H9 (cell line): ENCODE data around the gene IFI35. TPM values are rescaled to one million over a fixed set of nuclear protein-coding genes. Genes with fewer than 3 reads are reported as not detected.
A peak's percentile ranks its signal among the peaks of the same experiment; 100 is the strongest.

Experiments used
- DNase-seq: peaks from one replicate; pipeline ENCODE4 v3.0.0-alpha.2; 2017
- H2AFZ ChIP-seq: one replicate; pipeline ENCODE4 v1.6.1; 2013; ENCODE audit warnings: mild to moderate bottlenecking, low read length, control low read depth, moderate library complexity
- H2AK5ac ChIP-seq: 2 replicates; pipeline ENCODE4 v1.6.1; 2013; ENCODE audit warnings: low read length, control low read depth, mixed read lengths; ENCODE audit not compliant: insufficient read length
- H2BK120ac ChIP-seq: one replicate; pipeline ENCODE4 v1.6.1; 2013; ENCODE audit warnings: low read depth, mild to moderate bottlenecking, low read length, control low read depth, inconsistent platforms; ENCODE audit not compliant: poor library complexity, severe bottlenecking
- H2BK12ac ChIP-seq: 2 replicates; pipeline ENCODE4 v1.6.1; 2013; ENCODE audit warnings: low read length, control low read depth, mixed read lengths, low read depth; ENCODE audit not compliant: insufficient read length
- H2BK15ac ChIP-seq: 2 replicates; pipeline ENCODE4 v1.6.1; 2013; ENCODE audit warnings: low read depth, low read length, control low read depth
- H2BK20ac ChIP-seq: one replicate; pipeline ENCODE4 v1.6.1; 2013; ENCODE audit warnings: low read depth, mild to moderate bottlenecking, low read length, control low read depth, inconsistent platforms; ENCODE audit not compliant: poor library complexity, severe bottlenecking
- H2BK5ac ChIP-seq: 2 replicates; pipeline ENCODE4 v1.6.1; 2013; ENCODE audit warnings: low read length, control low read depth, mixed read lengths; ENCODE audit not compliant: insufficient read length
- H3K14ac ChIP-seq: 2 replicates; pipeline ENCODE4 v1.6.1; 2013; ENCODE audit warnings: low read length, control low read depth; ENCODE audit not compliant: insufficient read depth
- H3K18ac ChIP-seq: 2 replicates; pipeline ENCODE4 v1.6.1; 2013; ENCODE audit warnings: low read depth, mild to moderate bottlenecking, mixed read lengths, low read length, control low read depth; ENCODE audit not compliant: insufficient read length
- H3K23ac ChIP-seq: 2 replicates; pipeline ENCODE4 v1.6.1; 2013; ENCODE audit warnings: low read length, control low read depth, mixed read lengths, low read depth; ENCODE audit not compliant: insufficient read length
- H3K23me2 ChIP-seq: 2 replicates; pipeline ENCODE4 v1.6.1; 2013; ENCODE audit warnings: low read depth, mild to moderate bottlenecking, mixed read lengths, low read length, control low read depth; ENCODE audit not compliant: insufficient read length, poor library complexity, severe bottlenecking
- H3K27ac ChIP-seq: 2 replicates; pipeline ENCODE4 v1.5.1; 2013; ENCODE audit warnings: low read length, control low read depth, mixed read lengths, low read depth; ENCODE audit not compliant: insufficient read length
- H3K27me3 ChIP-seq: 2 replicates; pipeline ENCODE4 v1.6.1; 2013; ENCODE audit warnings: low read length, control low read depth, inconsistent platforms; ENCODE audit not compliant: insufficient read depth
- H3K4ac ChIP-seq: 2 replicates; pipeline ENCODE4 v1.6.1; 2013; ENCODE audit warnings: low read depth, mild to moderate bottlenecking, control low read depth, inconsistent platforms, low read length, moderate library complexity
- H3K4me1 ChIP-seq: 2 replicates; pipeline ENCODE4 v1.6.1; 2013; ENCODE audit warnings: low read length, control low read depth, inconsistent platforms; ENCODE audit not compliant: insufficient read depth
- H3K4me2 ChIP-seq: 2 replicates; pipeline ENCODE4 v1.6.1; 2013; ENCODE audit warnings: low read length, control low read depth, mixed read lengths; ENCODE audit not compliant: insufficient read length, insufficient read depth
- H3K56ac ChIP-seq: 2 replicates; pipeline ENCODE4 v1.6.1; 2013; ENCODE audit warnings: low read depth, mild to moderate bottlenecking, mixed read lengths, low read length, control low read depth; ENCODE audit not compliant: insufficient read length
- H3K79me1 ChIP-seq: 2 replicates; pipeline ENCODE4 v1.6.1; 2013; ENCODE audit warnings: low read depth, mild to moderate bottlenecking, moderate library complexity, low read length, control low read depth, inconsistent platforms; ENCODE audit not compliant: insufficient read depth, poor library complexity, severe bottlenecking
- H3K79me2 ChIP-seq: 2 replicates; pipeline ENCODE4 v1.6.1; 2013; ENCODE audit warnings: low read length, control low read depth, inconsistent platforms; ENCODE audit not compliant: insufficient read depth
- H3K9ac ChIP-seq: 2 replicates; pipeline ENCODE4 v1.6.1; 2013; ENCODE audit warnings: low read length, control low read depth, mixed read lengths; ENCODE audit not compliant: insufficient read length; ENCODE audit errors: extremely low read depth
- H3K9me3 ChIP-seq: one replicate; pipeline ENCODE4 v1.6.1; 2013; ENCODE audit warnings: low read depth, low read length, inconsistent platforms; ENCODE audit not compliant: control insufficient read depth
- H3T11ph ChIP-seq: one replicate; pipeline ENCODE4 v1.6.1; 2013; ENCODE audit warnings: mild to moderate bottlenecking, low read length, control low read depth, inconsistent platforms
- H4K20me1 ChIP-seq: one replicate; pipeline ENCODE4 v1.6.1; 2013; ENCODE audit not compliant: control insufficient read depth, insufficient read length, insufficient read depth
- H4K5ac ChIP-seq: 2 replicates; pipeline ENCODE4 v1.6.1; 2013; ENCODE audit warnings: low read depth, mild to moderate bottlenecking, mixed read lengths, low read length, control low read depth; ENCODE audit not compliant: insufficient read length
- H4K8ac ChIP-seq: replicated peaks from 2 replicates; pipeline ENCODE4 v1.6.1; 2013; ENCODE audit warnings: low read length, control low read depth, mixed read lengths, low read depth; ENCODE audit not compliant: insufficient read length
- H4K91ac ChIP-seq: 2 replicates; pipeline ENCODE4 v1.6.1; 2013; ENCODE audit warnings: low read depth, mild to moderate bottlenecking, moderate library complexity, mixed read lengths, low read length, control low read depth; ENCODE audit not compliant: insufficient read length
- H3K27ac Mint-ChIP-seq, 3 experiments: 2 replicates in 2 of 3; 3 replicates in 1 of 3; pipeline ENCODE4 v1.8.0; 2020 to 2021; ENCODE audit warnings: mixed read lengths in 3 of 3, mild to moderate bottlenecking in 1 of 3, moderate library complexity in 1 of 3
- H3K27me3 Mint-ChIP-seq: 2 replicates; pipeline ENCODE4 v1.8.0; 2021; ENCODE audit warnings: low read depth, mild to moderate bottlenecking, moderate library complexity, mixed read lengths
- H3K36me3 Mint-ChIP-seq, 3 experiments: 2 replicates in 2 of 3; 3 replicates in 1 of 3; pipeline ENCODE4 v1.8.0; 2020 to 2021; ENCODE audit warnings: low read depth in 3 of 3, mixed read lengths in 3 of 3; ENCODE audit not compliant: insufficient read depth in 1 of 3
- H3K4me1 Mint-ChIP-seq, 2 experiments: 2 replicates each; pipeline ENCODE4 v1.8.0; 2020; ENCODE audit warnings: mixed read lengths in 2 of 2
- H3K4me3 Mint-ChIP-seq, 2 experiments: 2 replicates in 1 of 2; 3 replicates in 1 of 2; pipeline ENCODE4 v1.8.0; 2020 to 2021; ENCODE audit warnings: mild to moderate bottlenecking in 2 of 2, mixed read lengths in 2 of 2, moderate library complexity in 1 of 2
- H3K9me3 Mint-ChIP-seq, 2 experiments: 2 replicates in 1 of 2; 3 replicates in 1 of 2; pipeline ENCODE4 v1.8.0; 2020; ENCODE audit warnings: mild to moderate bottlenecking in 2 of 2, mixed read lengths in 2 of 2, moderate library complexity in 1 of 2
- CTCF ChIP-seq: fragments of 200-600 bp; sonication (generic); conservative IDR thresholded peaks from 3 replicates; pipeline ENCODE4 v1.8.0; 2021; ENCODE audit warnings: antibody characterized with exemption, mild to moderate bottlenecking
- WGBS: extraction: QIAGEN DNeasy Blood & Tissue Kit; methylation state at CpG from one replicate; pipeline ENCODE4 v1.1.7; 2013; ENCODE audit warnings: missing lambda C conversion rate, low lambda C conversion rate, mixed read lengths; ENCODE audit not compliant: insufficient read length; ENCODE audit errors: extremely low coverage; 5-methylcytosine and 5-hydroxymethylcytosine counted together
- total RNA-seq: library from RNA; stranded (reverse); gene quantifications from 2 replicates; pipeline ENCODE4 v1.2.1, GENCODE V29; 2021

IFI35 gene
- total RNA-seq, 1 experiment from 2014 or later: 4.2 TPM

- TF ChIP-seq CTCF: no peak
- Histone ChIP-seq H2BK5ac (no peak overlapping the region), H3K27ac (no peak overlapping the region), H2AK5ac (no peak overlapping the region), H3K4ac (no peak overlapping the region), H3K4me1 (peaks cover 13% of the 10 kb centered on the region; the same call in 1 of the 2 replicates), H3K23me2 (no peaks in the 10 kb centered on the region), H2BK12ac (no peak overlapping the region), H2AFZ (no peak overlapping the region), H3K4me2 (no peak overlapping the region), H3K79me2 (no peaks in the 10 kb centered on the region), H4K20me1 (no peaks in the 10 kb centered on the region), H3K18ac (no peak overlapping the region), H4K91ac (no peak overlapping the region), H4K5ac (no peak overlapping the region), H3K23ac (no peak overlapping the region), H4K8ac (no peak overlapping the region), H2BK20ac (no peak overlapping the region), H3K14ac (no peak overlapping the region), H3K79me1 (no peaks in the 10 kb centered on the region), H3K56ac (no peak overlapping the region), H3K9me3 (no peaks in the 10 kb centered on the region), H2BK120ac (no peak overlapping the region), H2BK15ac (no peak overlapping the region), H3K27me3 (no peaks in the 10 kb centered on the region), H3T11ph (no peak overlapping the region), H3K9ac (no peak overlapping the region)
- DNase-seq: no peak
- Mint-ChIP-seq H3K27ac (peak overlapping the region in 2 of 3 experiments; percentile 51 to 77; a peak in 2 of 7 replicates), H3K9me3 (no peaks in the 10 kb centered on the region; a peak in 1 of 5 replicates), H3K27me3 (no peaks in the 10 kb centered on the region), H3K4me3 (no peak overlapping the region), H3K36me3 (peaks cover 14 to 29% (median 23%) of the 10 kb centered on the region in 3 experiments; a peak in 6 of 7 replicates), H3K4me1 (peaks cover 44 to 46% of the 10 kb centered on the region in 2 experiments)
- WGBS: no CpG with 5 or more reads among the region's 4 CpGs
Measured at GRCh38 chr17:43044024-43044423, 37.4 kb downstream of the IFI35 start.
